H1 (cell line): ENCODE results near the gene KCNMB2. TPM values are rescaled to one million over a fixed set of nuclear protein-coding genes. Genes with fewer than 3 reads are reported as not detected.
A peak's percentile ranks its signal among the peaks of the same experiment; 100 is the strongest.

Experiments
- CTCF ChIA-PET: fragments of 300-600 bp; sonication (Branson Sonifier 250); formaldehyde crosslinking; loops from one replicate; lab custom pipeline; 2021; ENCODE audit not compliant: partially characterized antibody; lab: Charles Lee
- POLR2A ChIA-PET: fragments of 300-600 bp; sonication (Branson Sonifier 250); formaldehyde crosslinking; loops from one replicate; lab custom pipeline; 2021; ENCODE audit warnings: inconsistent platforms; ENCODE audit not compliant: partially characterized antibody; lab: Charles Lee
- DNase-seq, 2 experiments: peaks; one replicate each; pipeline versions ENCODE4 v3.0.0 to v3.0.0-alpha.2; 2010 to 2022; ENCODE audit warnings: low spot score in 2 of 2, low read depth in 1 of 2, mixed read lengths in 1 of 2
- FAIRE-seq: peaks from 2 replicates; lab custom pipeline; 2011; peaks lifted over from hg19 to GRCh38; lab: Jason Lieb, UNC
- H2AFZ ChIP-seq: 2 replicates; pipeline ENCODE4 v1.8.1; 2012; ENCODE audit warnings: low read length, inconsistent platforms
- H2AK5ac ChIP-seq: 2 replicates; pipeline ENCODE4 v1.6.1; 2013; ENCODE audit warnings: low read depth, low read length
- H2BK120ac ChIP-seq: replicated peaks from 2 replicates; pipeline ENCODE3; 2013; ENCODE audit warnings: low read depth, low read length, inconsistent platforms
- H2BK12ac ChIP-seq: 2 replicates; pipeline ENCODE4 v1.6.1; 2013; ENCODE audit warnings: low read depth, low read length
- H2BK15ac ChIP-seq: 2 replicates; pipeline ENCODE4 v1.6.1; 2013; ENCODE audit warnings: low read length
- H2BK20ac ChIP-seq: 2 replicates; pipeline ENCODE4 v1.6.1; 2013; ENCODE audit warnings: low read length
- H2BK5ac ChIP-seq: 2 replicates; pipeline ENCODE4 v1.6.1; 2013; ENCODE audit warnings: low read depth, low read length
- H3K14ac ChIP-seq: 2 replicates; pipeline ENCODE4 v1.6.1; 2013; ENCODE audit warnings: inconsistent platforms; ENCODE audit not compliant: insufficient read length
- H3K18ac ChIP-seq: 2 replicates; pipeline ENCODE4 v1.6.1; 2013; ENCODE audit warnings: low read length; ENCODE audit errors: extremely low read depth
- H3K23ac ChIP-seq: 2 replicates; pipeline ENCODE4 v1.6.1; 2013; ENCODE audit warnings: inconsistent platforms; ENCODE audit not compliant: insufficient read length
- H3K23me2 ChIP-seq: 2 replicates; pipeline ENCODE4 v1.6.1; 2013; ENCODE audit warnings: low read depth, low read length
- H3K27ac ChIP-seq: 2 replicates; pipeline ENCODE4 v1.6.1; 2011; ENCODE audit warnings: low read depth, low read length, inconsistent platforms
- H3K27me3 ChIP-seq, 4 experiments: replicated peaks in 1 of 4; 1 replicate in 1 of 4; 2 replicates in 3 of 4; pipeline versions ENCODE4 v1.6.1 to v1.8.1; 2011 to 2013; ENCODE audit warnings: low read length in 3 of 4, mild to moderate bottlenecking in 3 of 4, inconsistent platforms in 2 of 4, mixed read lengths in 2 of 4, moderate library complexity in 1 of 4; ENCODE audit not compliant: control insufficient read depth in 3 of 4, insufficient read depth in 3 of 4; ENCODE audit errors: extremely low read depth in 1 of 4
- H3K36me3 ChIP-seq, 4 experiments: 2 replicates each; pipeline versions ENCODE4 v1.6.1 to v1.8.1; 2011 to 2013; ENCODE audit warnings: mild to moderate bottlenecking in 4 of 4, low read length in 3 of 4, moderate library complexity in 2 of 4, control low read depth in 1 of 4, inconsistent platforms in 1 of 4; ENCODE audit not compliant: insufficient read depth in 4 of 4, control insufficient read depth in 2 of 4
- H3K4ac ChIP-seq: replicated peaks from 2 replicates; pipeline ENCODE3; 2013; ENCODE audit warnings: low read length, low read depth, mixed read lengths, inconsistent platforms; ENCODE audit not compliant: insufficient read length
- H3K4me1 ChIP-seq, 4 experiments: replicated peaks in 1 of 4; 1 replicate in 1 of 4; 2 replicates in 3 of 4; pipeline versions ENCODE4 v1.6.1 to v1.8.1; 2011 to 2013; ENCODE audit warnings: low read length in 3 of 4, inconsistent platforms in 2 of 4, mixed read lengths in 1 of 4; ENCODE audit not compliant: insufficient read depth in 4 of 4, control insufficient read depth in 3 of 4
- H3K4me2 ChIP-seq, 2 experiments: 2 replicates each; pipeline versions ENCODE4 v1.6.1 to v1.8.1; 2011 to 2013; ENCODE audit warnings: low read depth in 2 of 2, low read length in 2 of 2, control low read depth in 1 of 2, inconsistent platforms in 1 of 2, mild to moderate bottlenecking in 1 of 2; ENCODE audit not compliant: insufficient read depth in 1 of 2
- H3K4me3 ChIP-seq, 4 experiments: fragments of 200-600, 300-600 bp in 1 of 4; sonication (generic), shearing (Covaris generic), sonication (Bioruptor Twin) in 1 of 4; 2 replicates each; pipeline versions ENCODE4 v1.5.1 to v1.8.1; 2011 to 2016; ENCODE audit warnings: low read length in 4 of 4, low read depth in 3 of 4, control low read depth in 2 of 4, inconsistent platforms in 2 of 4, mild to moderate bottlenecking in 2 of 4, mixed read lengths in 1 of 4, moderate library complexity in 1 of 4; ENCODE audit not compliant: insufficient read depth in 2 of 4; ENCODE audit errors: extremely low read depth in 1 of 4
- H3K56ac ChIP-seq: replicated peaks from 2 replicates; pipeline ENCODE3; 2013; ENCODE audit warnings: low read depth, mild to moderate bottlenecking, mixed read lengths, low read length, inconsistent platforms; ENCODE audit not compliant: insufficient read length
- H3K79me1 ChIP-seq: 2 replicates; pipeline ENCODE4 v1.6.1; 2013; ENCODE audit warnings: low read depth, low read length, control low read depth
- H3K79me2 ChIP-seq, 2 experiments: 2 replicates each; pipeline versions ENCODE4 v1.6.1 to v1.8.1; 2012 to 2013; ENCODE audit warnings: low read length in 2 of 2, mild to moderate bottlenecking in 2 of 2, inconsistent platforms in 1 of 2; ENCODE audit not compliant: insufficient read depth in 2 of 2, control insufficient read depth in 1 of 2
- H3K9ac ChIP-seq, 4 experiments: replicated peaks in 1 of 4; 1 replicate in 1 of 4; 2 replicates in 3 of 4; pipeline versions ENCODE4 v1.6.1 to v1.8.1; 2011 to 2013; ENCODE audit warnings: low read depth in 3 of 4, low read length in 3 of 4, control low read depth in 2 of 4, mild to moderate bottlenecking in 2 of 4, moderate library complexity in 2 of 4, inconsistent platforms in 1 of 4; ENCODE audit errors: extremely low read depth in 1 of 4
- H3K9me3 ChIP-seq, 2 experiments: 2 replicates each; pipeline versions ENCODE4 v1.6.1 to v1.8.1; 2012 to 2013; ENCODE audit warnings: mild to moderate bottlenecking in 2 of 2, moderate library complexity in 2 of 2, control low read depth in 1 of 2, inconsistent platforms in 1 of 2, low read depth in 1 of 2, low read length in 1 of 2, mixed read lengths in 1 of 2; ENCODE audit not compliant: insufficient read depth in 2 of 2
- H4K20me1 ChIP-seq, 2 experiments: replicated peaks in 1 of 2; 2 replicates each; pipeline versions ENCODE3 to v1.8.1; 2011 to 2013; ENCODE audit warnings: inconsistent platforms in 2 of 2, low read length in 2 of 2, mild to moderate bottlenecking in 1 of 2; ENCODE audit not compliant: insufficient read depth in 2 of 2, control insufficient read depth in 1 of 2
- H4K5ac ChIP-seq: 2 replicates; pipeline ENCODE4 v1.6.1; 2013; ENCODE audit warnings: low read length, low read depth, mixed read lengths, inconsistent platforms; ENCODE audit not compliant: insufficient read length
- H4K8ac ChIP-seq: 2 replicates; pipeline ENCODE4 v1.8.0; 2013; ENCODE audit warnings: mild to moderate bottlenecking, moderate library complexity, low read length, inconsistent platforms; ENCODE audit not compliant: insufficient read depth; ENCODE audit errors: extremely low read depth
- H4K91ac ChIP-seq: replicated peaks from 2 replicates; pipeline ENCODE3; 2013; ENCODE audit warnings: low read length, mixed read lengths, inconsistent platforms; ENCODE audit not compliant: insufficient read length
- ASH2L ChIP-seq: fragments of 200-600, 300-600 bp; sonication (generic); IDR thresholded peaks from one replicate; pipeline ENCODE4 v1.7.1; 2017; ENCODE audit warnings: low read length
- BCL11A ChIP-seq, 2 experiments: IDR thresholded peaks; one replicate each; pipeline ENCODE4 v1.6.1; 2011; ENCODE audit warnings: low read depth in 2 of 2, low read length in 2 of 2, mild to moderate bottlenecking in 2 of 2
- NRF1 ChIP-seq: IDR thresholded peaks from 2 replicates; pipeline ENCODE4 v1.6.1; 2011; ENCODE audit warnings: mild to moderate bottlenecking, low read depth, low read length, improper control_type of control experiment
- RBBP5 ChIP-seq: IDR thresholded peaks from 2 replicates; pipeline ENCODE4 v1.7.1; 2012; ENCODE audit warnings: low read depth, mild to moderate bottlenecking, inconsistent platforms, low read length, moderate library complexity, borderline replicate concordance
- SP1 ChIP-seq: IDR thresholded peaks from 2 replicates; pipeline ENCODE4 v1.6.1; 2011; ENCODE audit warnings: low read depth, low read length
- TEAD4 ChIP-seq: IDR thresholded peaks from 2 replicates; pipeline ENCODE4 v1.6.1; 2012; ENCODE audit warnings: low read depth, low read length, inconsistent platforms, mixed read lengths
- WGBS, 2 experiments: shearing (Covaris generic) in 1 of 2; methylation state at CpG; one replicate each; pipeline versions ENCODE4 v1.1.6 to v1.1.7; 2013 to 2015; ENCODE audit warnings: low lambda C conversion rate in 2 of 2, mixed read lengths in 2 of 2, inconsistent platforms in 1 of 2, low coverage in 1 of 2, missing lambda C conversion rate in 1 of 2; ENCODE audit not compliant: insufficient replicate concordance in 2 of 2, insufficient coverage in 1 of 2, insufficient read length in 1 of 2; ENCODE audit errors: extremely low coverage in 1 of 2, missing lambda C conversion rate in 1 of 2; 5-methylcytosine and 5-hydroxymethylcytosine counted together
- polyA plus RNA-seq, 7 experiments: library from polyadenylated mRNA; depleted of rRNA in 3 of 7; stranded (reverse) in 5 of 7; unstranded in 2 of 7; fragments of >200 nt in 5 of 7; fragments of 200-250 nt in 2 of 7; gene quantifications; 1 replicate in 5 of 7; 2 replicates in 1 of 7; 4 replicates in 1 of 7; pipeline versions ENCODE4 v1.2.1 to v1.2.3, GENCODE V29; 2011 to 2013; ENCODE audit warnings: missing spikeins in 2 of 7, mixed read lengths in 2 of 7
- total RNA-seq: library from RNA; stranded (reverse); fragmentation: NEBNext Ultra II Directional; extraction: Animal tissue kit (Norgen Biotek cat#: 25700); gene quantifications from 2 replicates; pipeline ENCODE4 v1.2.1, GENCODE V29; 2021

Gene KCNMB2
- total and polyA plus RNA-seq, 2 of the 8 experiments (the other 6 are each of a cell fraction or from before 2014, with no cell fraction given) = not detected

GRCh38 chr3:178880274-178880673 is 344.0 kb downstream of the KCNMB2 start:
- Histone ChIP-seq H3K4ac (no peak overlapping the region), H3K27ac (0 out of 2 replicates have a peak overlapping the region, but pooled peaks have one; percentile 5), H4K5ac (no peak overlapping the region), H3K9ac (no peak overlapping the region), H3K4me3 (no peak overlapping the region), H3K18ac (no peak overlapping the region), H3K56ac (no peak overlapping the region), H4K8ac (no peak overlapping the region), H3K27me3 (no peaks in the 10 kb centered on the region), H3K9me3 (no peaks in the 10 kb centered on the region), H3K14ac (no peak overlapping the region), H3K79me1 (no peaks in the 10 kb centered on the region), H2BK5ac (0 out of 2 replicates have a peak overlapping the region, but pooled peaks have one; percentile 61), H3K36me3 (no peaks in the 10 kb centered on the region), H2BK120ac (no peak overlapping the region), H2AFZ (peak overlapping the region; percentile 61), H3K79me2 (no peaks in the 10 kb centered on the region), H3K23ac (no peak overlapping the region), H3K4me1 (peaks cover 0 to 6% (median 3%) of the 10 kb centered on the region in 4 experiments; a peak in 6 of 7 replicates), H4K91ac (no peak overlapping the region), H4K20me1 (no peaks in the 10 kb centered on the region), H2BK20ac (no peak overlapping the region), H3K23me2 (no peaks in the 10 kb centered on the region), H2BK15ac (no peak overlapping the region), H2BK12ac (no peak overlapping the region; the same call in 1 of the 2 replicates), H2AK5ac (no peak overlapping the region), H3K4me2 (0 out of 4 replicates have a peak overlapping the region, but pooled peaks of 1 of the 2 experiments have one; percentile 19)
- TF ChIP-seq NRF1 (no peak), ASH2L (peak; percentile 42), SP1 (peak; percentile 65; the same call in 1 of the 2 replicates), RBBP5 (0 out of 2 replicates have a peak, but pooled peaks have one; percentile 46), TEAD4 (peak; percentile 85), BCL11A (IDR thresholded peaks at IDR 0.05; ENCODE audit: low read depth in 2 of 2, low read length in 2 of 2) (no peak)
- peak; percentile 19 for FAIRE-seq
- no peak for DNase-seq
- POLR2A ChIA-PET = interaction anchor here (2.0 kb wide), 1 partner anchor 20 kb away, joined by 14 read pairs; no protein-coding TSS in a partner anchor
- WGBS, 2 experiments = 100% methylated on average over 1 of the region's 1 CpG; no CpG with 5 or more reads in 1 of the 2 experiments
- CTCF ChIA-PET = no interaction called here
